Astrocyte (in vitro differentiated cells and primary cell): Measurements from ENCODE around the gene KIN.

Experiments used
- EZH2 ChIP-seq: IDR thresholded peaks from 2 replicates; pipeline ENCODE4 v1.6.1; 2012; ENCODE audit warnings: mild to moderate bottlenecking, low read length, inconsistent platforms; ENCODE audit not compliant: insufficient read depth
- TF ChIP-seq, protein P1 (sequence below): IDR thresholded peaks from 2 replicates; pipeline ENCODE4 v1.5.1; 2011; ENCODE audit warnings: low read depth, mild to moderate bottlenecking, inconsistent platforms, low read length, moderate library complexity; ENCODE audit not compliant: insufficient read depth

DNA sequence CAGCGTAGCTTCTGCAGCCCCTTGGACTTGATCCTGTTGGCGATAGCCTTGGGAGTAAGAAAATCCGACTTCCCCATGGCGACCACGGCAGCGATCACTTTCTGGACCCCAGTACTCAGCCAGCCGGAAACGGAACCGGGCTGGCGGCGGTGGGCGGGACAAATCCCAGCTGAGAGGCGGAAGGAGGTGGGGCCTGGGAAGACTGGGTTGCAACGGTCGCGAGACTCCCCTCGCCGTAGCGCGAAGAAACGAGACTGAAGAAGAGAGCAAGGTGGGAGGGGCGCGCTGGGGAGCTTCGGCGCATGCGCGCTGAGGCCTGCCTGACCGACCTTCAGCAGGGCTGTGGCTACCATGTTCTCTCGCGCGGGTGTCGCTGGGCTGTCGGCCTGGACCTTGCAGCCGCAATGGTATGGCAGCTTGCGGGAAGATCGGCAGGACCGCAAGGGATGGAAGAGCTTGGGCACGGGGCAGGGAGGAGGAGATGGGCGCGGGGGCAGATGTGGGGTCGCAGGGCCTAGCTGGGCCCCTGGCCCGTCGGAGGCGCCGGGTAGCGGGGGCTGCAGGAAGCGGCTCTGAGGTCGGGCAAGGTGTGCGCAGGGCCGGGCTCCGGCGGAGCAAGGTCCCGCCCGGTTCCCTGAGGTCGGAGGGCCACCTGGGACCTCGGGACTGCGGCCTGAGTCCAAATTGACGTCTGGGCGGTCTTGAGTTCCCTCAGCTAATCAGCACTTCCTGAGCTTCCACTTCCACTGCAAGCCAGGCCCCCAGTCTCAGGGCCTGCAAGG, at the start of gene KIN, which contains the start of gene ATP5F1C:
- TF ChIP-seq, protein P1, sequence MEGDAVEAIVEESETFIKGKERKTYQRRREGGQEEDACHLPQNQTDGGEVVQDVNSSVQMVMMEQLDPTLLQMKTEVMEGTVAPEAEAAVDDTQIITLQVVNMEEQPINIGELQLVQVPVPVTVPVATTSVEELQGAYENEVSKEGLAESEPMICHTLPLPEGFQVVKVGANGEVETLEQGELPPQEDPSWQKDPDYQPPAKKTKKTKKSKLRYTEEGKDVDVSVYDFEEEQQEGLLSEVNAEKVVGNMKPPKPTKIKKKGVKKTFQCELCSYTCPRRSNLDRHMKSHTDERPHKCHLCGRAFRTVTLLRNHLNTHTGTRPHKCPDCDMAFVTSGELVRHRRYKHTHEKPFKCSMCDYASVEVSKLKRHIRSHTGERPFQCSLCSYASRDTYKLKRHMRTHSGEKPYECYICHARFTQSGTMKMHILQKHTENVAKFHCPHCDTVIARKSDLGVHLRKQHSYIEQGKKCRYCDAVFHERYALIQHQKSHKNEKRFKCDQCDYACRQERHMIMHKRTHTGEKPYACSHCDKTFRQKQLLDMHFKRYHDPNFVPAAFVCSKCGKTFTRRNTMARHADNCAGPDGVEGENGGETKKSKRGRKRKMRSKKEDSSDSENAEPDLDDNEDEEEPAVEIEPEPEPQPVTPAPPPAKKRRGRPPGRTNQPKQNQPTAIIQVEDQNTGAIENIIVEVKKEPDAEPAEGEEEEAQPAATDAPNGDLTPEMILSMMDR, result no peak
- no peak for TF ChIP-seq EZH2
